Dermis blood vessel endothelial cell (primary cell): ENCODE measurements around the gene TRIM7. TPM values are rescaled to one million over a fixed set of nuclear protein-coding genes. Genes with fewer than 3 reads are reported as not detected.

ENCODE experiments used
- DNase-seq: peaks from one replicate; pipeline ENCODE4 v3.0.0; 2010
- total RNA-seq: library from RNA; depleted of rRNA; stranded (reverse); fragments of >200 nt; gene quantifications from 2 replicates; pipeline ENCODE4 v1.2.3, GENCODE V29; 2014

The TRIM7 gene
- 2.7 and 5.2 TPM in 2 replicates for total RNA-seq

- peak; percentile 36 for DNase-seq
Measured at GRCh38 chr5:181204826-181205760, at the start of gene TRIM7. TSS of gene TRIM7 (minus strand) at chr5:181205196. CDS start at chr5:181205110, 86 bp downstream.

- no peak for DNase-seq
Measured at GRCh38 chr5:181248277-181248676, 43.3 kb upstream of the TRIM7 start.

GRCh38 chr5:181246276-181247049, 41.5 kb upstream of the TRIM7 start:
- peak; percentile 83 for DNase-seq

- no peak for DNase-seq
Measured at GRCh38 chr5:181245427-181246275, 40.7 kb upstream of the TRIM7 start.

GRCh38 chr5:181243564-181244343, 38.8 kb upstream of the TRIM7 start, which contains the start of gene RACK1:
TSS of gene RACK1 (minus strand) at chr5:181243906. CDS start at chr5:181243800, 106 bp downstream.
- peak; percentile 92 for DNase-seq

DNA sequence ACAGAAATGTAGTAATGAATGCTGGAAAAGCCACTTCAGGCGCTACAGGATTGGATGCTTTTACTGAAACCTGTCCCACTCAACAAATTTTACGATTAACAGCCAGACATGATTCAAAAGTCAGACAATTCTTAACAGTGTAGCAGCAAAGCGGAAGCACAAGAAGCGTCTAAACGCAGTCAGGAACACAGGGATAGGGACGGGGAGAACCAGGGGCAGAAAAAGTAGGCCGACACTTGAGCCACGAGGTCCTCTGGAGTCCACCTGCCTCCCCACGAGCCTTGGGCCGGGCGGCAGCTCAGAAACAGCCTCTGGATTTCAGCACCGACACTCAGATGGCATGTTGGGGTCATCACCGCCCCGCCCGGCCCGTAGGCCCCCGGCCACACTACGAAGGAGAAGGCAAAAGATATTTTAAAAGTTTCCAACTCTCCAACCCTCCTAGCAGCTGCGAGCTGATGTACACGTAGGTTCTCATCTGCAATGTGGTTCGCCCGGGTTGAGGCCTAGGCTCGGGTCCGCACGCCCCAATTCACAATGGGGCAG, 38.1 kb upstream of the TRIM7 start:
- DNase-seq: peak; percentile 47

DNA sequence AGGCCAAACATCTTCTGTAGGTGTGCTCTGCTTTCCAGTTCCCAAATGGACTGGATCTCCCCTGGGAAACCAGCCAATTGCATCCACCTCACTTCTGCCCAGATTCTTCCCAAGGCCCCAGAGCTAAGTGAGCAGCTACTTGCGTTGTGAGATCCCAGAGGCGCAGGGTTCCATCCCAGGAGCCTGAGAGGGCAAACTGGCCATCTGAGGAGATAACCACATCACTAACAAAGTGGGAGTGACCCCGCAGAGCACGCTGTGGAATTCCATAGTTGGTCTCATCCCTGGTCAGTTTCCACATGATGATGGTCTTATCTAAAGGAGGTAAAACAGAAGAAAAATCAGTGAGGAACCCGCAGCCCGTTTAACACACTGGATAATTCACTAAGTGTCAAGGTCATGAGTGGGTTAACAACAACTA, 37.0 kb upstream of the TRIM7 start:
- DNase-seq: no peak

DNA sequence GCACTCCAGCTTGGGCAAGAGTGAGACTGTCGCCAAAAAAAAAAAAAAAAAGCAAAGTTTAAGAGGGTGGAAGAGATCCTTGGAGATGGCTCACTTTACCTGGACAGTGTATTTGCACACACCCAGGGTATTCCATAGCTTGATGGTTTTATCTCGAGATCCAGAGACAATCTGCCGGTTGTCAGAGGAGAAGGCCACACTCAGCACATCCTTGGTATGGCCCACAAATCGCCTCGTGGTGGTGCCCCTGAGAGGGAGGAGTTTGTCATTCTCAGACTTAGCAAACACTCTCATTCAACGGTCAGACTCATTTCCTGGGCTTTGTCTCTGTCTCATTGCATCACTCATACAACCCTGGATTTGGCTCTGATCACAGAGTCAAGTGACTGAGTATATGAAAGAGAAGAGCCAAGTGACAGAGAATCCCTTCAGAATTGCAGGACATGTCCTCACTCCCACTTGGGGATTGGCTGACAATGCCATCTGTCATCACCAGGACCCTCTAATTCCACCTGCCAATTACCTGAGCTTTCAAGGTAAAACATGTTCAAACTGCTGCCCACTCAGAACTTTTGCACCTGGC, 36.5 kb upstream of the TRIM7 start:
- peak; percentile 88 for DNase-seq

- no peak for DNase-seq
Measured at GRCh38 chr5:181239062-181239663, 34.2 kb upstream of the TRIM7 start.

- no peak for DNase-seq
Measured at GRCh38 chr5:181237729-181238385, 32.9 kb upstream of the TRIM7 start.

DNA sequence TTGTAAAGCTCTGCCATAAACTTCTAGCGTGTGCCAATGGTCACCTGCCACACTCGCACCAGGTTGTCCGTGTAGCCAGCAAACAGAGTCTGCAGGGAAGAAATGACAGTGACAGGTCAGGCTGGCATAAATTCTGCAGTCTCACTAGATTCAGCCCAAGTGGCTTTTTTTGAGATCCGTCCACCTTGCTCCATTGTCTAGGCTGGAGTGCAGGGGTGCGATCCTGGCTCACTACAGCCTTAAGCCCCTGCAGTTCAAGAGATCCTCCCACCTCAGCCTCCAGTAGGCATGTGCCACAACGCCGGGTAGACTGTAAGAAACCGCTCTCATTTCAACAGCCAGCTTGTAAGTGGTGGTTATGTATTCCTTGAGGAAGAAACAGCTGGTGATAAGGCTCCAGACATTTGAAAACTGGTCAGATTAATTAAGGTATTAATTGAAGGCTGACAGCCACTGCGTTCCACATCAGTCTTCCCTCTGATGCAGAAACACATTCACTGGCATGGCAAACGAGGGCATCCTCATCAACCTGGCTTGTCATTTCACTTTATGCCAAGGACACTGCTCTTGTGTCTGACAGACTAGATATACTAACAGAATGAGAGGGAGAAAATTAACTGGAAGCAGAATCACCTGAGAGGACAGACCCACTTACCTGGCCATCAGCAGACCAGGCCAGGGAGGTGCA, 32.1 kb upstream of the TRIM7 start:
- no peak for DNase-seq

GRCh38 chr5:181236471-181236870, 31.5 kb upstream of the TRIM7 start:
- DNase-seq: no peak

DNA sequence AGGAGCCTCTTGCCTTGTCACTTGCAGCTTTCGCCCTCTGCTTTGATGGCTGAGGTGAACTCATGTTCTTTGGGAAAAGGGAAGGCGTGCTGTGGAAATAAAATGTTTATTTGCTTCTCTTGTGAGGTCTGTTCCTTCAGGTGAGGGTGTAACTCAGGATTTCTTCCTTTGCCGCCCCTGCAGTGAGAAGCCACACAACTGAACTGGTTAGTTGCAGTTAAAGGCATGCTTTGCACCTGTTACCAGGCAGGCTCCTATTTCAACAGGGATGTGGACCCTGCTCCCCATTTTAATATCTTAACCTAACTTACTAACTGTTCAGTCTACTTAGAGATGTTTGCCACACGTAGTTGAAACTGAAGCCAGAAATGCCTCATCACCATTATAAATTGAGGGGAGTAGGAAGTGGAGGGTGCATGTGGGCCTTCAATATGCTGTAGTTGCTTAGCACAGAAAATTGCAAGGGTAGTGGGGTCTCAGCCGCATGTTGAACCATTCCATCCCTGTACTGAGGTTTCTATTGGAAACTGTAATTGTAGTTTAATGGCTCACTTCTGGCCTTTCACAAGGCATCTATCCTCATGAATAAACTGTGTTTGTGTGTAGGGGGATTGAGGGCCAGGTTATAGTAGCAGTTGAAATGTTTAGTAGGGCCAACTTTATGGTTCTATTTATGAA, 30.8 kb upstream of the TRIM7 start:
- DNase-seq: no peak

GRCh38 chr5:181235323-181235688, 30.3 kb upstream of the TRIM7 start:
- DNase-seq: no peak

DNA sequence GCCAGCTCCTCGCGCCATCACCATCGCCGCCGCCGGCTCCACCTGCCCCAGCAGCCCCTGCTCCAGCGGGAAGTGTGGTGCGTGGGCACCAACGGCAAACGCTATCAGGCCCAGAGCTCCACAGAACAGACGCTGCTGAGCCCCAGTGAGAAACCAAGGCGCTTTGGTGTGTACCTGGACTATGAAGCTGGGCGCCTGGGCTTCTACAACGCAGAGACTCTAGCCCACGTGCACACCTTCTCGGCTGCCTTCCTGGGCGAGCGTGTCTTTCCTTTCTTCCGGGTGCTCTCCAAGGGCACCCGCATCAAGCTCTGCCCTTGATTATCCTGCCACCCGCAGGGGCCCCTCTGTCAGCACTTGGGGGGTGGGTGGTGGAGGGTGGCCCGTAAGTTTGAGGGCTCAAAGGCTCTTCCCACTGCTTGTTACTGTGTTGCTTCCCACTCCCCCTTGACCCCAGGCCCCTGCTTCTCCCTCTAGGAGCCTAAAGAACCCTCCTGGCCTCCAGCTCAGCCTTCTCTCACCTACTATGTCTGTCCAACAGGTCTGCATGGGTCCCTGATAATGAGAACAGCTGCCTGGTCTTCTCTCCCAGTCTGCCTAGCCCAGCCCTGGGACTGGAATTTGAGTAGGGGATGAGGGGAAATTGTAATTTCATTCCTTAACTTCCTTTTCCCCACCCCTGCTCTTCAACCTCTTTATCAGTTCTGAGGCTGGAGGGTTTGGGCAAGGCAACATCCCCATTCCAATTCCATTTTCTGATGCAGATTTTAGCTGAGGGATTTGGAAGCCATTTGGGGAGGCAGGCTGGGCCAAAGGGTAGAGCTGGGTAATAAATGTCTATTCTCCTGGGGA, 29.7 kb upstream of the TRIM7 start:
- DNase-seq: no peak

- no peak for DNase-seq
Measured at GRCh38 chr5:181233801-181234454, 28.9 kb upstream of the TRIM7 start.

GRCh38 chr5:181233088-181233800, 28.2 kb upstream of the TRIM7 start:
- DNase-seq: no peak
